ENCODE measurements around the gene TACR2. TPM values are rescaled to one million over a fixed set of nuclear protein-coding genes. Genes with fewer than 3 reads are reported as not detected.

The TACR2 gene
- total RNA-seq, 2 donors from 2014 or later, result 0.24 to 0.41 TPM

- TF ChIP-seq CTCF (IDR thresholded peaks at IDR 0.05), result no peak
- H3K36me3 ChIP-seq, result no peaks in the 10 kb centered on the region
- no peaks in the 10 kb centered on the region for H3K27me3 ChIP-seq
- peaks cover 0 to 38% of the 10 kb centered on the region in 2 donors for H3K4me1 ChIP-seq
- no peak overlapping the region for H3K27ac ChIP-seq
- no peak overlapping the region for H3K4me3 ChIP-seq
- no peaks in the 10 kb centered on the region for H3K9me3 ChIP-seq
- no peak for DNase-seq (ENCODE audit: low spot score)
Observed at GRCh38 chr10:69411476-69411875, 5.2 kb downstream of the TACR2 start.

- Histone ChIP-seq H3K4me3 (no peak overlapping the region), H3K27me3 (no peaks in the 10 kb centered on the region), H3K9me3 (no peaks in the 10 kb centered on the region), H3K4me1 (peaks cover 0 to 48% of the 10 kb centered on the region in 2 donors), H3K27ac (peak overlapping the region in 1 of 2 donors; percentile 16), H3K36me3 (no peaks in the 10 kb centered on the region)
- no peak for TF ChIP-seq CTCF (IDR thresholded peaks at IDR 0.05)
- DNase-seq (ENCODE audit: low spot score), result no peak
Observed at GRCh38 chr10:69410487-69410886, 6.2 kb downstream of the TACR2 start.

- no peaks in the 10 kb centered on the region for H3K27me3 ChIP-seq
- no peak for TF ChIP-seq CTCF (IDR thresholded peaks at IDR 0.05)
- H3K27ac ChIP-seq, result peak overlapping the region; percentile 8 to 16
- peaks cover 0 to 53% of the 10 kb centered on the region in 2 donors for H3K4me1 ChIP-seq
- H3K36me3 ChIP-seq, result no peaks in the 10 kb centered on the region
- H3K9me3 ChIP-seq, result no peaks in the 10 kb centered on the region
- peak; percentile 80 for DNase-seq (ENCODE audit: low spot score)
- no peak overlapping the region for H3K4me3 ChIP-seq
Observed at GRCh38 chr10:69409968-69410367, 6.8 kb downstream of the TACR2 start.

GRCh38 chr10:69409176-69409495, 7.6 kb downstream of the TACR2 start:
- Histone ChIP-seq H3K4me3 (peak overlapping the region; percentile 18 to 50), H3K36me3 (no peaks in the 10 kb centered on the region), H3K4me1 (peaks cover 0 to 58% of the 10 kb centered on the region in 2 donors), H3K9me3 (no peaks in the 10 kb centered on the region), H3K27ac (peak overlapping the region; percentile 86 to 91), H3K27me3 (no peaks in the 10 kb centered on the region)
- no peak for TF ChIP-seq CTCF (IDR thresholded peaks at IDR 0.05)
- no peak for DNase-seq (ENCODE audit: low spot score)

- Histone ChIP-seq H3K27ac (peak overlapping the region; percentile 86 to 91), H3K9me3 (no peaks in the 10 kb centered on the region), H3K27me3 (no peaks in the 10 kb centered on the region), H3K36me3 (no peaks in the 10 kb centered on the region), H3K4me1 (peaks cover 0 to 58% of the 10 kb centered on the region in 2 donors), H3K4me3 (peak overlapping the region; percentile 18 to 50)
- DNase-seq (ENCODE audit: low spot score), result peak; percentile 95
- peak; percentile 85 to 92 for TF ChIP-seq CTCF (IDR thresholded peaks at IDR 0.05)
Observed at GRCh38 chr10:69408318-69409175, 8.2 kb downstream of the TACR2 start.

Data from right atrium auricular region (tissue), 2 donors.